HepG2 (cell line): Measurements from ENCODE around the gene ZNF273. TPM values are rescaled to one million over a fixed set of nuclear protein-coding genes. Genes with fewer than 3 reads are reported as not detected.

ENCODE experiments used
- IRX3 ChIP-seq: sonication (generic); formaldehyde crosslinking; IDR thresholded peaks from 2 replicates; pipeline ENCODE4 v1.8.1; 2023; ENCODE audit warnings: mild to moderate bottlenecking, low read depth, missing genetic modification reagents, borderline replicate concordance
- KDM2A ChIP-seq: sonication (generic); formaldehyde crosslinking; IDR thresholded peaks from 2 replicates; pipeline ENCODE4 v1.4.0; 2020; ENCODE audit warnings: low read depth, missing genetic modification reagents, borderline replicate concordance
- NPAS2 ChIP-seq: sonication (generic); formaldehyde crosslinking; IDR thresholded peaks from 2 replicates; pipeline ENCODE4 v1.8.0; 2022; ENCODE audit warnings: mild to moderate bottlenecking, missing genetic modification reagents, borderline replicate concordance
- PHF20 ChIP-seq: sonication (generic); formaldehyde crosslinking; IDR thresholded peaks from 2 replicates; pipeline ENCODE4 v1.5.0; 2020; ENCODE audit warnings: mild to moderate bottlenecking, missing genetic modification reagents
- PITX1 ChIP-seq: sonication (generic); formaldehyde crosslinking; IDR thresholded peaks from 2 replicates; pipeline ENCODE4 v1.5.1; 2020; ENCODE audit warnings: mild to moderate bottlenecking, missing genetic modification reagents
- REL ChIP-seq: sonication (generic); formaldehyde crosslinking; conservative IDR thresholded peaks from 2 replicates; pipeline ENCODE4 v1.8.0; 2022; ENCODE audit warnings: mild to moderate bottlenecking, missing genetic modification reagents, moderate library complexity
- RXRA ChIP-seq: sonication (generic); formaldehyde crosslinking; IDR thresholded peaks from 2 replicates; pipeline ENCODE4 v1.5.1; 2020; ENCODE audit warnings: missing genetic modification reagents
- SCMH1 ChIP-seq: sonication (generic); formaldehyde crosslinking; IDR thresholded peaks from 2 replicates; pipeline ENCODE4 v1.9.0; 2021; ENCODE audit warnings: missing genetic modification reagents, mild to moderate bottlenecking, borderline replicate concordance
- SP4 ChIP-seq: sonication (generic); formaldehyde crosslinking; IDR thresholded peaks from 2 replicates; pipeline ENCODE4 v1.8.1; 2023; ENCODE audit warnings: mild to moderate bottlenecking, missing genetic modification reagents
- ZBTB7A ChIP-seq: sonication (generic); formaldehyde crosslinking; IDR thresholded peaks from 2 replicates; pipeline ENCODE4 v1.8.0; 2022; ENCODE audit warnings: mild to moderate bottlenecking, missing genetic modification reagents
- ZBTB7B ChIP-seq: sonication (generic); formaldehyde crosslinking; IDR thresholded peaks from 2 replicates; pipeline ENCODE4 v1.4.0; 2020; ENCODE audit warnings: missing genetic modification reagents
- ZFP41 ChIP-seq: sonication (generic); formaldehyde crosslinking; IDR thresholded peaks from 2 replicates; pipeline ENCODE4 v1.4.0; 2020; ENCODE audit warnings: mild to moderate bottlenecking, missing genetic modification reagents, borderline replicate concordance
- ZFY ChIP-seq: sonication (generic); formaldehyde crosslinking; IDR thresholded peaks from 2 replicates; pipeline ENCODE4 v1.4.0; 2020; ENCODE audit warnings: missing genetic modification reagents
- ZNF263 ChIP-seq: sonication (generic); formaldehyde crosslinking; IDR thresholded peaks from 2 replicates; pipeline ENCODE4 v1.4.0; 2020; ENCODE audit warnings: missing genetic modification reagents
- ZNF274 ChIP-seq: sonication (generic); formaldehyde crosslinking; IDR thresholded peaks from 2 replicates; pipeline ENCODE4 v1.5.1; 2020; ENCODE audit warnings: mild to moderate bottlenecking, missing genetic modification reagents
- ZNF292 ChIP-seq: sonication (generic); formaldehyde crosslinking; IDR thresholded peaks from 2 replicates; pipeline ENCODE4 v1.8.1; 2022; ENCODE audit warnings: mild to moderate bottlenecking, low read depth, missing genetic modification reagents, borderline replicate concordance
- ZNF547 ChIP-seq: sonication (generic); formaldehyde crosslinking; IDR thresholded peaks from 2 replicates; pipeline ENCODE4 v1.5.1; 2020; ENCODE audit warnings: mild to moderate bottlenecking, missing genetic modification reagents
- polyA plus RNA-seq, 8 experiments: library from polyadenylated mRNA; depleted of rRNA in 3 of 8; stranded (reverse) in 7 of 8; unstranded in 1 of 8; fragments of >200 nt; fragmentation: Illumina TruSeq in 4 of 8; extraction: Trizol in 4 of 8; gene quantifications; 2 replicates each; pipeline versions ENCODE4 v1.2.1 to v1.2.3, GENCODE V29; 2011 to 2016; ENCODE audit warnings: low read depth in 4 of 8, missing spikeins in 1 of 8, mixed read lengths in 1 of 8; ENCODE audit not compliant: insufficient read depth in 1 of 8
- total RNA-seq, 5 experiments: library from RNA; depleted of rRNA; stranded (reverse); fragments of >200 nt; fragmentation: Illumina TruSeq; extraction: Trizol; gene quantifications; 2 replicates each; pipeline ENCODE4 v1.2.3, GENCODE V29; 2016; ENCODE audit warnings: low read depth in 1 of 5
- TF ChIP-seq, protein P1 (sequence below): sonication (generic); formaldehyde crosslinking; IDR thresholded peaks from 2 replicates; pipeline ENCODE4 v1.4.0; 2020; ENCODE audit warnings: missing genetic modification reagents
- TF ChIP-seq, protein P2 (sequence below): sonication (generic); formaldehyde crosslinking; IDR thresholded peaks from 2 replicates; pipeline ENCODE4 v1.5.0; 2020; ENCODE audit warnings: missing genetic modification reagents
- TF ChIP-seq, protein P3 (sequence below): fragments of 450-650 bp; IDR thresholded peaks from 2 replicates; pipeline ENCODE4 v1.6.1; 2017
- TF ChIP-seq, protein P4 (sequence below): sonication (generic); formaldehyde crosslinking; conservative IDR thresholded peaks from 2 replicates; pipeline ENCODE4 v1.8.0; 2022; ENCODE audit warnings: low read depth, missing genetic modification reagents

The ZNF273 gene
- total and polyA plus RNA-seq, 2 of the 13 experiments (the other 11 are each of a cell fraction or from before 2014, with no cell fraction given) = 1.7 to 5.8 TPM

DNA sequence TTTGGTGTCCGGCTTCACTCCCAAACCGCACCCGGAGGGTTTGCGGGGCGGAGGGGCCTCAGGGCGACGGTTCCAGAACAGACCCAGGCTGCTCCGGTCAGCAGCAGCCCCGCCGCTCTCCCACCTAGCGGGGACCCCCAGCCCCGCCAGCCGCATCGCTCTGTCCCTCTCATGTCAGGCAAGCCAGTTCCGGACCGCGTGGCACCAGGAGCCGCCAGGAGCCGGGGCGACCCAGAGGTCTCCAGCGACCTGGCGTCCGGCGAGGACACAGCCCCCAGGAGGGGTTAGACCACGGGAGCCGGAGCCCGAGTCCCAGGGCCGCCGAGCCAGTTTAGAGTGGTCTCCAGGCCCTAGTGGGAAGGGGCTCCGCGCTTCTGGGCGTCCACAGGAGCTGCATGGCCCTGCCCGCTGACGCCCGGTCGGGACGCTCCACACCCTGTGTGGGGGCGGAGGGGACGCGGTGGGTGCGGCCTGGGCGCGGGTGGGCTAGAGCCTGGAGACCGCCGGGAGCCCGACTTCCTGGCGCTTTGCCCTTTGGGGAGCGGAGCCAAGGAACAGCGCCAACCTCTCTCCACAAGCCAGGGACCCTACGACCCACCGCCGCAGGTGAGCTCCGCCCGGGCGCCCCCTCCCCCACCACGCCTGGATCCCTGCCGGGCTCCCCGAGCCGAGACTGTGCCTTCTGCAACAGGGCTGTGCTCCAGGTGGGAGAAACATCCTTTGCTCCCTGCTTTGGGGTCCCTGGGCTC, 44.4 kb downstream of the ZNF273 start (continued):
- TF ChIP-seq, protein P1, sequence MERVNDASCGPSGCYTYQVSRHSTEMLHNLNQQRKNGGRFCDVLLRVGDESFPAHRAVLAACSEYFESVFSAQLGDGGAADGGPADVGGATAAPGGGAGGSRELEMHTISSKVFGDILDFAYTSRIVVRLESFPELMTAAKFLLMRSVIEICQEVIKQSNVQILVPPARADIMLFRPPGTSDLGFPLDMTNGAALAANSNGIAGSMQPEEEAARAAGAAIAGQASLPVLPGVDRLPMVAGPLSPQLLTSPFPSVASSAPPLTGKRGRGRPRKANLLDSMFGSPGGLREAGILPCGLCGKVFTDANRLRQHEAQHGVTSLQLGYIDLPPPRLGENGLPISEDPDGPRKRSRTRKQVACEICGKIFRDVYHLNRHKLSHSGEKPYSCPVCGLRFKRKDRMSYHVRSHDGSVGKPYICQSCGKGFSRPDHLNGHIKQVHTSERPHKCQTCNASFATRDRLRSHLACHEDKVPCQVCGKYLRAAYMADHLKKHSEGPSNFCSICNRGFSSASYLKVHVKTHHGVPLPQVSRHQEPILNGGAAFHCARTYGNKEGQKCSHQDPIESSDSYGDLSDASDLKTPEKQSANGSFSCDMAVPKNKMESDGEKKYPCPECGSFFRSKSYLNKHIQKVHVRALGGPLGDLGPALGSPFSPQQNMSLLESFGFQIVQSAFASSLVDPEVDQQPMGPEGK (CRISPR knock-in tag) = 0 out of 2 replicates have a peak, but pooled peaks have one; percentile 17
- TF ChIP-seq REL (CRISPR knock-in tag) = no peak
- TF ChIP-seq, protein P2, sequence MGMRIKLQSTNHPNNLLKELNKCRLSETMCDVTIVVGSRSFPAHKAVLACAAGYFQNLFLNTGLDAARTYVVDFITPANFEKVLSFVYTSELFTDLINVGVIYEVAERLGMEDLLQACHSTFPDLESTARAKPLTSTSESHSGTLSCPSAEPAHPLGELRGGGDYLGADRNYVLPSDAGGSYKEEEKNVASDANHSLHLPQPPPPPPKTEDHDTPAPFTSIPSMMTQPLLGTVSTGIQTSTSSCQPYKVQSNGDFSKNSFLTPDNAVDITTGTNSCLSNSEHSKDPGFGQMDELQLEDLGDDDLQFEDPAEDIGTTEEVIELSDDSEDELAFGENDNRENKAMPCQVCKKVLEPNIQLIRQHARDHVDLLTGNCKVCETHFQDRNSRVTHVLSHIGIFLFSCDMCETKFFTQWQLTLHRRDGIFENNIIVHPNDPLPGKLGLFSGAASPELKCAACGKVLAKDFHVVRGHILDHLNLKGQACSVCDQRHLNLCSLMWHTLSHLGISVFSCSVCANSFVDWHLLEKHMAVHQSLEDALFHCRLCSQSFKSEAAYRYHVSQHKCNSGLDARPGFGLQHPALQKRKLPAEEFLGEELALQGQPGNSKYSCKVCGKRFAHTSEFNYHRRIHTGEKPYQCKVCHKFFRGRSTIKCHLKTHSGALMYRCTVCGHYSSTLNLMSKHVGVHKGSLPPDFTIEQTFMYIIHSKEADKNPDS = 0 out of 2 replicates have a peak, but pooled peaks have one; percentile 68
- peak; percentile 38 for TF ChIP-seq ZBTB7B (CRISPR knock-in tag)
- no peak for TF ChIP-seq PITX1 (CRISPR knock-in tag)
- TF ChIP-seq ZFY (CRISPR knock-in tag) = peak; percentile 56
- TF ChIP-seq ZNF547 (CRISPR knock-in tag) = peak; percentile 51; the same call in 1 of the 2 replicates
- TF ChIP-seq PHF20 (CRISPR knock-in tag) = peak; percentile 26; the same call in 1 of the 2 replicates
- peak; percentile 24; the same call in 1 of the 2 replicates for TF ChIP-seq RXRA (CRISPR knock-in tag)
- TF ChIP-seq SCMH1 = no peak
- TF ChIP-seq NPAS2 (CRISPR knock-in tag) = no peak
- TF ChIP-seq ZNF274 (CRISPR knock-in tag) = peak; percentile 46; the same call in 1 of the 2 replicates
- peak; percentile 88 for TF ChIP-seq KDM2A (CRISPR knock-in tag)
- TF ChIP-seq, protein P3, sequence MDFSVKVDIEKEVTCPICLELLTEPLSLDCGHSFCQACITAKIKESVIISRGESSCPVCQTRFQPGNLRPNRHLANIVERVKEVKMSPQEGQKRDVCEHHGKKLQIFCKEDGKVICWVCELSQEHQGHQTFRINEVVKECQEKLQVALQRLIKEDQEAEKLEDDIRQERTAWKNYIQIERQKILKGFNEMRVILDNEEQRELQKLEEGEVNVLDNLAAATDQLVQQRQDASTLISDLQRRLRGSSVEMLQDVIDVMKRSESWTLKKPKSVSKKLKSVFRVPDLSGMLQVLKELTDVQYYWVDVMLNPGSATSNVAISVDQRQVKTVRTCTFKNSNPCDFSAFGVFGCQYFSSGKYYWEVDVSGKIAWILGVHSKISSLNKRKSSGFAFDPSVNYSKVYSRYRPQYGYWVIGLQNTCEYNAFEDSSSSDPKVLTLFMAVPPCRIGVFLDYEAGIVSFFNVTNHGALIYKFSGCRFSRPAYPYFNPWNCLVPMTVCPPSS = no peak
- 0 out of 2 replicates have a peak, but pooled peaks have one; percentile 33 for TF ChIP-seq ZFP41 (CRISPR knock-in tag)
- peak; percentile 52 for TF ChIP-seq ZNF263 (CRISPR knock-in tag)
- peak; percentile 36; the same call in 1 of the 2 replicates for TF ChIP-seq SP4 (CRISPR knock-in tag)
- 0 out of 2 replicates have a peak, but pooled peaks have one; percentile 7 for TF ChIP-seq ZNF292 (CRISPR knock-in tag)
- TF ChIP-seq IRX3 (CRISPR knock-in tag) = no peak
- TF ChIP-seq, protein P4, sequence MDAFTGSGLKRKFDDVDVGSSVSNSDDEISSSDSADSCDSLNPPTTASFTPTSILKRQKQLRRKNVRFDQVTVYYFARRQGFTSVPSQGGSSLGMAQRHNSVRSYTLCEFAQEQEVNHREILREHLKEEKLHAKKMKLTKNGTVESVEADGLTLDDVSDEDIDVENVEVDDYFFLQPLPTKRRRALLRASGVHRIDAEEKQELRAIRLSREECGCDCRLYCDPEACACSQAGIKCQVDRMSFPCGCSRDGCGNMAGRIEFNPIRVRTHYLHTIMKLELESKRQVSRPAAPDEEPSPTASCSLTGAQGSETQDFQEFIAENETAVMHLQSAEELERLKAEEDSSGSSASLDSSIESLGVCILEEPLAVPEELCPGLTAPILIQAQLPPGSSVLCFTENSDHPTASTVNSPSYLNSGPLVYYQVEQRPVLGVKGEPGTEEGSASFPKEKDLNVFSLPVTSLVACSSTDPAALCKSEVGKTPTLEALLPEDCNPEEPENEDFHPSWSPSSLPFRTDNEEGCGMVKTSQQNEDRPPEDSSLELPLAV (CRISPR knock-in tag) = no peak
- TF ChIP-seq ZBTB7A = peak; percentile 56; the same call in 1 of the 2 replicates
